Measurements from ENCODE around the gene IER2. TPM values are rescaled to one million over a fixed set of nuclear protein-coding genes. Genes with fewer than 3 reads are reported as not detected.

Gene IER2
- polyA plus RNA-seq = 250 TPM
- long read RNA-seq, donor 1, transcript IER2-203 (1 exons, 2,934 nt) = major isoform, 58 of 58 reads
- long read RNA-seq, donor 1, partial matches to known transcripts = 0 of 58 reads
- long read RNA-seq, donor 1, other reads (novel, unspliced or antisense) = 0 of 58 reads
- long read RNA-seq, donor 2, transcript IER2-203 (1 exons, 2,934 nt) = major isoform, 80 of 80 reads
- long read RNA-seq, donor 2, partial matches to known transcripts = 0 of 80 reads
- long read RNA-seq, donor 2, other reads (novel, unspliced or antisense) = 0 of 80 reads
- long read RNA-seq, donor 3 = 0 reads
- long read RNA-seq, donor 4, transcript IER2-203 (1 exons, 2,934 nt) = major isoform, 30 of 30 reads
- long read RNA-seq, donor 4, partial matches to known transcripts = 0 of 30 reads
- long read RNA-seq, donor 4, other reads (novel, unspliced or antisense) = 0 of 30 reads
- long read RNA-seq, donor 5, transcript IER2-203 (1 exons, 2,934 nt) = major isoform, 139 of 139 reads
- long read RNA-seq, donor 5, partial matches to known transcripts = 0 of 139 reads
- long read RNA-seq, donor 5, other reads (novel, unspliced or antisense) = 0 of 139 reads
- long read RNA-seq, donor 6, transcript IER2-203 (1 exons, 2,934 nt) = major isoform, 90 of 90 reads
- long read RNA-seq, donor 6, partial matches to known transcripts = 0 of 90 reads
- long read RNA-seq, donor 6, other reads (novel, unspliced or antisense) = 0 of 90 reads
- long read RNA-seq, donor 7, transcript IER2-203 (1 exons, 2,934 nt) = major isoform, 129 of 129 reads
- long read RNA-seq, donor 7, partial matches to known transcripts = 0 of 129 reads
- long read RNA-seq, donor 7, other reads (novel, unspliced or antisense) = 0 of 129 reads
- long read RNA-seq, donor 8, transcript IER2-203 (1 exons, 2,934 nt) = major isoform, 97 of 98 reads
- long read RNA-seq, donor 8, partial matches to known transcripts = 0 of 98 reads
- long read RNA-seq, donor 8, other reads (novel, unspliced or antisense) = 0 of 98 reads
- long read RNA-seq, donor 9, transcript IER2-203 (1 exons, 2,934 nt) = major isoform, 33 of 33 reads
- long read RNA-seq, donor 9, partial matches to known transcripts = 0 of 33 reads
- long read RNA-seq, donor 9, other reads (novel, unspliced or antisense) = 0 of 33 reads
- long read RNA-seq, donor 10, transcript IER2-203 (1 exons, 2,934 nt) = major isoform, 74 of 74 reads
- long read RNA-seq, donor 10, partial matches to known transcripts = 0 of 74 reads
- long read RNA-seq, donor 10, other reads (novel, unspliced or antisense) = 0 of 74 reads
- long read RNA-seq, donor 11, transcript IER2-203 (1 exons, 2,934 nt) = major isoform, 46 of 46 reads
- long read RNA-seq, donor 11, partial matches to known transcripts = 0 of 46 reads
- long read RNA-seq, donor 11, other reads (novel, unspliced or antisense) = 0 of 46 reads

- Histone ChIP-seq H3K27ac (ENCODE audit: low read length) (peak within 1 kb of the TSS; percentile 99), H3K27me3 (ENCODE audit: control insufficient read depth, insufficient read depth, low read length) (no peaks in the 10 kb centered on the region), H3K36me3 (ENCODE audit: control insufficient read depth, insufficient read depth, low read length) (peaks cover 3% of the 10 kb centered on the region), H3K9me3 (ENCODE audit: control insufficient read depth, low read depth, low read length) (no peaks in the 10 kb centered on the region), H3K4me1 (ENCODE audit: control insufficient read depth, insufficient read depth, low read length) (peaks cover 15% of the 10 kb centered on the region), H3K4me3 (ENCODE audit: low read length) (peak within 1 kb of the TSS; percentile 99)
- no CpG with 5 or more reads among the region's 51 CpGs for WGBS (ENCODE audit: insufficient coverage, low lambda C conversion rate)
- peak; percentile 97 for DNase-seq
These were observed at the start of gene IER2, which contains the start of gene STX10 for GRCh38 chr19:13150187-13150930. Gene IER2, plus strand, starts transcription at chr19:13150411. Its CDS starts 2,776 bp downstream, at chr19:13153187. Gene STX10, minus strand, starts transcription at chr19:13150375. Its CDS starts 202 bp downstream, at chr19:13150173.

DNA sequence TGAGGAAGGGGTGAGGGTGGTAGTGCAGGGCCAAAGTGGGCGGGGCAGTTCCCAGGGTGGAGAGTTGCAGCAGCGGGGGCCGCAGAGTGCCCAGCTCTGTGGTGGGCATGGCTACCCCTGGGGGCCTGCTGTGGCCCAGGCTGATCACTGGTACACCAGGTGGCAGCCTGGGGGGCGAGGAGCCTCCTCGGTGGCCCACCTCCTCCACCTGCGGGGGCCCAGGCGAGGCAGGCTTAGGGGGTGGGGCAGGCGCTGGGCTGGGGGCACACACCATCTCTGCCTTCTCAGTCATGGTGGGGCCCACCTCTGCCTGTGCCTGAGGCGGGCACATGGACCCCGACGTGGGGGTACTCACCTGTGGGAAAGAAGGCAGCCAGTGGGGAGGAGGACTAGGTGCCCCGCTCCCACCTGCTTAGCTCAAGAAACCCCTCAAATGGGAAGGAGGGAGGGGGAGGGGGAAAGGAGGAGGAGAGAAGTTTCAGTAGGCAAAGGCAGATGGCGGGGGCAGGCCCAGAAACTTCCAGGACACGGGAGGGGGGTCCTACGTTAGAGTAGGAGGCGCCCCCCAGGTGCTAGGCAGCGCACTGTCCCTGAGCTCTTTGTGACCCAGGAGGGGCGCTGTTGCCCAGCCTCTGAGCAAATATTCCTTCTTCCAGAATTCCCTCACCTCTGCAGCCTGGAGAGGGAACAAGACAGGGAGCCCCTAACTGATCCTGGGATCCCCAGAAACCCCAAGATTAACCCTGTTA, 49.2 kb upstream of the IER2 start:
- H3K4me3 ChIP-seq (ENCODE audit: low read length) = peak overlapping the region; percentile 10
- peaks cover 27% of the 10 kb centered on the region for H3K4me1 ChIP-seq (ENCODE audit: control insufficient read depth, insufficient read depth, low read length)
- peaks cover 18% of the 10 kb centered on the region for H3K9me3 ChIP-seq (ENCODE audit: control insufficient read depth, low read depth, low read length)
- H3K27me3 ChIP-seq (ENCODE audit: control insufficient read depth, insufficient read depth, low read length) = peaks cover 68% of the 10 kb centered on the region
- H3K36me3 ChIP-seq (ENCODE audit: control insufficient read depth, insufficient read depth, low read length) = no peaks in the 10 kb centered on the region
- no peak for DNase-seq
- no CpG with 5 or more reads among the region's 18 CpGs for WGBS (ENCODE audit: insufficient coverage, low lambda C conversion rate)
- no peak overlapping the region for H3K27ac ChIP-seq (ENCODE audit: low read length)

DNA sequence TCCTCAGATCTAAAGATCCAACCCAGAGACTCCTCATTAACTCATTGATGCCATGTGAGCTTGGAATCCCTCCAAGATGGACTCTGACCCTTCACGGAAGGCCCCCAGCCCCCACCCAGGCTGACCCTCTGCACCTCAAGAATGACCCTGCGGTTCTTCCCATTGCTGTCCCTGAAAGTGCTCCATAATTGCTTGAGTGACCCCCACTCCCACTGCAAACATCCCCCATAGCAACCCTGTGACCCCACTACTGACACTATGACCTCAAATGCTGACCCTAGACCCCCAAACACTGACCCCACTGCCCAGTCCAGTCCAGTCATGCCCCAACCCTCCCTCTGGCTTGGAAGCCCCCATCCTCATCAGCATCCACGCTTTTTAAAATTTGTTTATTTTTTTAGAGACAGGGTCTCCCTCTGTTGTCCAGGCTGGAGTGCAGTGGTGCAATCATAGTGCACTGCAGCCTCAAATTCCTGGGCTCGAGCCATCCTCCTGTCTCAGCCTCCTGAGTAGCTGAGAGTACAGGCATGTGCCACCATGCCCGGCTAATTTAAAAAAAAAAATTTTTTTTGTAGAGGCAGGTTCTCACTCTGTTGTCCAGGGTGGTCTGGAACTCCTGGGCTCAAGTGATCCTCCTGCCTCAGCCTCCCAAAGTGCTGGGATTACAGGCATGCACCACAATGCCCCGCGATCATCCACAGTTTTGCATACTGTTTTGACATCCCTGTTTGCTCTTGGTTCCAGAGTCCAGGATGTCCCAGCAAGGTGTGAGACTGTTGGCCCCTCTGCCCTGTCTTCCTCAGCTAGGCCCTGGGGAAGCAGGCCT, 48.4 kb upstream of the IER2 start:
- Histone ChIP-seq H3K36me3 (ENCODE audit: control insufficient read depth, insufficient read depth, low read length) (no peaks in the 10 kb centered on the region), H3K27ac (ENCODE audit: low read length) (no peak overlapping the region), H3K9me3 (ENCODE audit: control insufficient read depth, low read depth, low read length) (peaks cover 12% of the 10 kb centered on the region), H3K27me3 (ENCODE audit: control insufficient read depth, insufficient read depth, low read length) (peaks cover 61% of the 10 kb centered on the region), H3K4me1 (ENCODE audit: control insufficient read depth, insufficient read depth, low read length) (peaks cover 24% of the 10 kb centered on the region), H3K4me3 (ENCODE audit: low read length) (peak overlapping the region; percentile 23)
- WGBS (ENCODE audit: insufficient coverage, low lambda C conversion rate) = no CpG with 5 or more reads among the region's 7 CpGs
- no peak for DNase-seq

DNA sequence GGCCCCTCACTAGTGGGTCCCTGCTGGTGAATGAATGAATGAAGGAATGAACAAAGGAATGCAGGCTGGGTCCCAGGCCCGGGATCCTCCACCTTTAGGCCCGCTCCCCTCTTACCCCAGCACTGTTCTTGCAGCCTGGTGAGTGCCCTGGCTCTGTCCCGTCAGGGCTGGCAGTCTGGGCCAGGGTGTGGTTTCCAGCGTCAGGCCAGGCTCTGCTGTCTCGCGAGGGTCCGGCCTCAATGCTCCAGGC, 47.9 kb upstream of the IER2 start:
- peak overlapping the region; percentile 23 for H3K4me3 ChIP-seq (ENCODE audit: low read length)
- WGBS (ENCODE audit: insufficient coverage, low lambda C conversion rate) = no CpG with 5 or more reads among the region's 7 CpGs
- no peak overlapping the region for H3K27ac ChIP-seq (ENCODE audit: low read length)
- H3K9me3 ChIP-seq (ENCODE audit: control insufficient read depth, low read depth, low read length) = peaks cover 12% of the 10 kb centered on the region
- H3K4me1 ChIP-seq (ENCODE audit: control insufficient read depth, insufficient read depth, low read length) = peaks cover 24% of the 10 kb centered on the region
- no peak for DNase-seq
- H3K36me3 ChIP-seq (ENCODE audit: control insufficient read depth, insufficient read depth, low read length) = peaks cover 1% of the 10 kb centered on the region
- H3K27me3 ChIP-seq (ENCODE audit: control insufficient read depth, insufficient read depth, low read length) = peaks cover 55% of the 10 kb centered on the region

DNA sequence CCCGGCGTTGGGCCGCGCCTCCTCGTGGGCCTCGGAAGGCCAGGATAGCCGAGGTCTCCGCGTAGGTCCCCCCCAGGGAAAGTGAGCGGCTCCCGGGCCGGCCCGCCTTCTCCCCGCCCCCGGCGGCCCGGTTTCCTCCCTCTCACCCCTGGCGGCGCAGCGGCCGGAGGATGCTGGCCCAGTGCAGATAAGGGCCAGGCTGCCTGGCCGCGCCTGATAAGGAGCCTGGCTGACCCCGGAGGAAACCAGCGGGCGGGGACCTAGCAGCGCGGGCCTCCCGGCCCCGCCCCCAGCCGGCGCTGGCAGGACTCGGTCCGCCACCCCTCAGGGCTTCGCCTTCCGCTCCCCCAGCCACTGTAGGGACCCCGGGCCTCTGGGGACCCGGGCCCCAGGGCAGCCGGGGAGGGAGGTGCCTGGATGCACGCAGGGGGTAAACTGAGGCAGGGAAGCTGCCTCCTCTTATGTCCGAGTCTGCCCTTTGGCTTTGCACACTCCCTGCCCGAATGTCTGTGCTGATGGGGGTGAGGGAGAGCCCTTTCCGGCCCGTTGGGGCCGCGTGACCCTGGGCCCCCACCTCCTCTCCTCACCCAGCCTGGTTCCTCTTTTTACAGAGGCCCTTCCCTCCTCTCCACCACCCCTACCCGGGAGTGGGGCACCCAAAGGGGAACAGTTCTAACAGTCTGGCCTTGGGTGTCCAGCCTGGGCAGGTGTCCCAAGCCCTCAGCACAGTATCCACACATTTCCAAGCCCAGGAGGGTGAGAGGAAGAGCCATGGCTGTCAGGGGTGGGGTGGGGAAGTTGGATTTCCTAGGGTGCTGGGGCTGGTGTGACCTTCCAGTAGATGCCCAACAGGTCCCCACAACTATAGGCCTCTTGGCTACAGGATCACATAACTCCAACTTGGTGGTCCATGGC, 47.3 kb upstream of the IER2 start, which contains the start of gene LYL1:
Gene LYL1 (minus strand): TSS at position 193 of the 915 bp plus-strand sequence. CDS start 1,687 bp downstream, outside the sequence.
- Histone ChIP-seq H3K4me1 (ENCODE audit: control insufficient read depth, insufficient read depth, low read length) (peaks cover 21% of the 10 kb centered on the region), H3K4me3 (ENCODE audit: low read length) (peak within 1 kb of the TSS; percentile 23), H3K36me3 (ENCODE audit: control insufficient read depth, insufficient read depth, low read length) (peaks cover 5% of the 10 kb centered on the region), H3K27me3 (ENCODE audit: control insufficient read depth, insufficient read depth, low read length) (peaks cover 49% of the 10 kb centered on the region), H3K9me3 (ENCODE audit: control insufficient read depth, low read depth, low read length) (peaks cover 12% of the 10 kb centered on the region), H3K27ac (ENCODE audit: low read length) (no peak within 1 kb of the TSS)
- DNase-seq = peak; percentile 55 to 57
- WGBS (ENCODE audit: insufficient coverage, low lambda C conversion rate) = no CpG with 5 or more reads among the region's 47 CpGs

DNA sequence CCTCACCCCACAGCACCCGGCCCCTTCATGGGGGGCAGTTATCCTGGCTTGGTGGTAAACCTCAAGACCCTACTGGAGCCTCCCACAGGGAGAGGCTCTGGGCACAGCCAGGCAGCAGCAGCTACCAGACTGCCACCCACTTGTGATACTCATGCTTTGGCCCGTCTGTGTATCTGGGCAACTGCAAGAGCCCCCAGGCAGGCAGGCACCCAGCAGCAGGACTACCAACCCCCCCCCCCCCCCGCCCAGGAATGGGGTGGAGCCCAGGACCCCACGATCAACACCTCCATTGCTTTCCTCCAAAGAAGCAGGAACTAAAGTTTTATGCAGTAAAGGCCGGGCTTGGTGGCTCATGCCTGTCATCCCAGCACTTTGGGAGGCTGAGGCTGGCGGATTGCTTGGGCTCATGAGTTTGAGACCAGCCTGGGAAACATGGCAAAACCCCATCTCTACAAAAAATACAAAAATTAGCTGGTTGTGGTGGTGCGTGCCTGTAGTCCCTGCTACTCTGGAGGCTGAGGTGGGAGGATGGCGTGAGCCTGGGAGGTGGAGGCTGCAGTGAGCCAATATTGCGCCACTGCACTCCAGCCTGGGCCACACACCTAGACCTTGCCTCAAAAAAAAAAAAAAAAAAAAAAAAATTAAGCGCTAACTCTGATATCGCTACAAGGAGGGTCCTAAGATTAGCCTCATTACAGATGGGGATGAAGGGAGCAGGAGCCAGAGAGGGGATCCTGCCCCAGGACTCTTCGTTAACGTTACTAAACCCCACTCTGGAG, 46.4 kb upstream of the IER2 start:
- Histone ChIP-seq H3K4me3 (ENCODE audit: low read length) (no peak overlapping the region), H3K36me3 (ENCODE audit: control insufficient read depth, insufficient read depth, low read length) (peaks cover 5% of the 10 kb centered on the region), H3K9me3 (ENCODE audit: control insufficient read depth, low read depth, low read length) (peaks cover 10% of the 10 kb centered on the region), H3K4me1 (ENCODE audit: control insufficient read depth, insufficient read depth, low read length) (peaks cover 17% of the 10 kb centered on the region), H3K27ac (ENCODE audit: low read length) (no peak overlapping the region), H3K27me3 (ENCODE audit: control insufficient read depth, insufficient read depth, low read length) (peaks cover 42% of the 10 kb centered on the region)
- no CpG with 5 or more reads among the region's 13 CpGs for WGBS (ENCODE audit: insufficient coverage, low lambda C conversion rate)
- no peak for DNase-seq

GRCh38 chr19:13104360-13104847, 45.8 kb upstream of the IER2 start:
- WGBS (ENCODE audit: insufficient coverage, low lambda C conversion rate) = no CpG with 5 or more reads among the region's 33 CpGs
- H3K4me3 ChIP-seq (ENCODE audit: low read length) = no peak overlapping the region
- H3K27ac ChIP-seq (ENCODE audit: low read length) = no peak overlapping the region
- peaks cover 5% of the 10 kb centered on the region for H3K9me3 ChIP-seq (ENCODE audit: control insufficient read depth, low read depth, low read length)
- H3K36me3 ChIP-seq (ENCODE audit: control insufficient read depth, insufficient read depth, low read length) = peaks cover 12% of the 10 kb centered on the region
- peaks cover 13% of the 10 kb centered on the region for H3K4me1 ChIP-seq (ENCODE audit: control insufficient read depth, insufficient read depth, low read length)
- no peak for DNase-seq
- peaks cover 37% of the 10 kb centered on the region for H3K27me3 ChIP-seq (ENCODE audit: control insufficient read depth, insufficient read depth, low read length)
